Upper lobe of right lung (tissue), 1 donor: Measurements from ENCODE around the gene USP9X. TPM values are rescaled to one million over a fixed set of nuclear protein-coding genes. Genes with fewer than 3 reads are reported as not detected.
"Not testable (repeated sequence)": the region's sequence is repeated elsewhere in the genome, so short reads cannot be mapped to it uniquely, and the experiment has no call there.

Experiments
- ATAC-seq: fragments of 200-7000 bp; cut with Tn5 transposase; one replicate; pipeline ENCODE4 v1.9.1; 2020; ENCODE audit warnings: mild to moderate bottlenecking, moderate library complexity
- DNase-seq: peaks from one replicate; pipeline ENCODE4 v3.0.0-alpha.2; 2020
- H3K27ac ChIP-seq: fragments of 200-600 bp; one replicate; pipeline ENCODE4 v1.8.0; 2022
- H3K27me3 ChIP-seq: fragments of 200-600 bp; one replicate; pipeline ENCODE4 v1.8.0; 2022; ENCODE audit warnings: mild to moderate bottlenecking
- H3K36me3 ChIP-seq: fragments of 200-600 bp; one replicate; pipeline ENCODE4 v1.8.0; 2022
- H3K4me1 ChIP-seq: fragments of 200-600 bp; one replicate; pipeline ENCODE4 v1.8.0; 2022
- H3K4me3 ChIP-seq: fragments of 200-600 bp; one replicate; pipeline ENCODE4 v1.8.0; 2022; ENCODE audit warnings: mild to moderate bottlenecking
- H3K9me3 ChIP-seq: fragments of 200-600 bp; one replicate; pipeline ENCODE4 v1.8.0; 2022
- intact Hi-C: fragments of 100-400 bp; cut with DNase I; formaldehyde crosslinking; loops from one replicate; pipeline ENCODE4 v1.11.0; 2022
- total RNA-seq: library from RNA; stranded (reverse); fragmentation: NEBNext Ultra II Directional; extraction: Animal tissue kit (Norgen Biotek cat#: 25700); gene quantifications from one replicate; pipeline ENCODE4 v1.2.1, GENCODE V29; 2021
- TF ChIP-seq, protein P1 (sequence below): fragments of 200-600 bp; IDR thresholded peaks from one replicate; pipeline ENCODE4 v1.8.0; 2022; ENCODE audit warnings: antibody characterized with exemption
- donor health status: DM: no; HTN: yes; CAD: no; lungs with severe emphysema.

USP9X gene
- total RNA-seq, 1 donor from 2014 or later, result 71.5 TPM

DNA sequence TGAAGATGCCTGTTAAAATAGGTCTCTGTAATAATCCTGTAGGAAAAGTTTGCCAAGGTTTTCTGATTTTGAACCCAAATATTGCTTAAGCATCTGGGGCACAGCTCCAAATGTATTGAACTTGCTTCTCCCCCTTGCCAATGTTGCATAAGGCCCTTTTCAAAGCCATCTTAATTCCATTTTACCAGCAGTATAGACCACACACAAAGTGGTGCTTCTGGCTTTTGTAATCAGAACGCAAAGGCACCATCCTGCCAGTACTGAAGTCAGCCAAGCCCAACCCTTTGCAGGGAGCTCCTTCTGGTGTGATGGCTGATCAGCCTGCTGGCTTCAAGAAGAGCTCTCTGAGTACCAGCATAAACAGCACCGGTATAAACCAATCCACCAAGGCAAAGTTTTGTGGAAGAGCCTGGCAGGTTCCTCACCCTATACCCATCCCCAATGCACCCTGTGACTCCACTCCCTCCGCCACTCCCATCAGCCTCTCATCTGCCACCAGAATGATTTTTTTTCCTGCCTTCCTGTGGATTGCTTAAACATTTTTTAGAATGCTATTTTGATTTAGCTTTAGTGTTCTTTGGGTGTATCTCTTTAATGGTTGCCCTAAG is 39.2 kb upstream of the USP9X start:
- intact Hi-C loops, result no loop called here
- TF ChIP-seq, protein P1, sequence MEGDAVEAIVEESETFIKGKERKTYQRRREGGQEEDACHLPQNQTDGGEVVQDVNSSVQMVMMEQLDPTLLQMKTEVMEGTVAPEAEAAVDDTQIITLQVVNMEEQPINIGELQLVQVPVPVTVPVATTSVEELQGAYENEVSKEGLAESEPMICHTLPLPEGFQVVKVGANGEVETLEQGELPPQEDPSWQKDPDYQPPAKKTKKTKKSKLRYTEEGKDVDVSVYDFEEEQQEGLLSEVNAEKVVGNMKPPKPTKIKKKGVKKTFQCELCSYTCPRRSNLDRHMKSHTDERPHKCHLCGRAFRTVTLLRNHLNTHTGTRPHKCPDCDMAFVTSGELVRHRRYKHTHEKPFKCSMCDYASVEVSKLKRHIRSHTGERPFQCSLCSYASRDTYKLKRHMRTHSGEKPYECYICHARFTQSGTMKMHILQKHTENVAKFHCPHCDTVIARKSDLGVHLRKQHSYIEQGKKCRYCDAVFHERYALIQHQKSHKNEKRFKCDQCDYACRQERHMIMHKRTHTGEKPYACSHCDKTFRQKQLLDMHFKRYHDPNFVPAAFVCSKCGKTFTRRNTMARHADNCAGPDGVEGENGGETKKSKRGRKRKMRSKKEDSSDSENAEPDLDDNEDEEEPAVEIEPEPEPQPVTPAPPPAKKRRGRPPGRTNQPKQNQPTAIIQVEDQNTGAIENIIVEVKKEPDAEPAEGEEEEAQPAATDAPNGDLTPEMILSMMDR, result no peak
- DNase-seq (no peak), ATAC-seq (peak; percentile 41)
- H3K27ac ChIP-seq, result no peak overlapping the region
- H3K4me3 ChIP-seq, result no peak overlapping the region
- no peaks in the 10 kb centered on the region for H3K9me3 ChIP-seq
- no peaks in the 10 kb centered on the region for H3K27me3 ChIP-seq
- no peaks in the 10 kb centered on the region for H3K4me1 ChIP-seq
- H3K36me3 ChIP-seq, result no peaks in the 10 kb centered on the region

DNA sequence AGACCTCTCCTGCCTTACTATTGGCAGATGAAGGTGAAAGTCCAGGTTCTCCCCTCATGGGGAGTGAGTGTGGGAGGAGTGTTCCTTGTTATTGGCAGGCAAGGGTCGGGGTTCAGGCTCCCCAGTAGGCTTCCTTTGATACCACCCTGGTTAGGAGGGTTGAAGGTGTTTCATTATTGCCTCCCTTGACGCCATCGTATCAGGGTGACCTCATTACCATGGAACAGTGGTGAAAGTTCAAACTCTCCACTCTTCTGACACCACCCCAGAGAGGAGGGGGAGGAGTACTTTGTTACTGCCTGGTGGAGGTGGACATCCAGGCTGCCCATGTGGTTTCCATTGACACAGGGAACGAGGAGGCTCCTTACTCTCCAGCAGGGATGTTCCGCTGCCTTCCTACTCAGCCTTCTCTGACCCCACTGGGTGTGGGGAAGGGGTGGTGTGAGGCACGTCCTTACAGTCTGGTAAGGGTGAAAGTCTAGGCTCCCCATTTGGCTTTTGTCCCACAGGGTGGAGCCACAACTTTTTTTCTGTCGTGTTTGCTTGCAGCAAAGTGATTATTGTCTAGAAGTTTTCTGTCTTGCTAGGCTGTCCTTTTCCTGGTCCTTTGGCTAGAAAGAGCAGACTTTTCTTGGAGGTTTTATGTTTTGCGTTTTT is 37.2 kb upstream of the USP9X start:
- Histone ChIP-seq H3K27ac (no peak overlapping the region), H3K4me1 (no peaks in the 10 kb centered on the region), H3K36me3 (no peaks in the 10 kb centered on the region), H3K4me3 (no peak overlapping the region), H3K27me3 (no peaks in the 10 kb centered on the region), H3K9me3 (no peaks in the 10 kb centered on the region)
- intact Hi-C loops, result no loop called here
- no peak for ATAC-seq
- DNase-seq, result no peak
- TF ChIP-seq, protein P1, result no peak

DNA sequence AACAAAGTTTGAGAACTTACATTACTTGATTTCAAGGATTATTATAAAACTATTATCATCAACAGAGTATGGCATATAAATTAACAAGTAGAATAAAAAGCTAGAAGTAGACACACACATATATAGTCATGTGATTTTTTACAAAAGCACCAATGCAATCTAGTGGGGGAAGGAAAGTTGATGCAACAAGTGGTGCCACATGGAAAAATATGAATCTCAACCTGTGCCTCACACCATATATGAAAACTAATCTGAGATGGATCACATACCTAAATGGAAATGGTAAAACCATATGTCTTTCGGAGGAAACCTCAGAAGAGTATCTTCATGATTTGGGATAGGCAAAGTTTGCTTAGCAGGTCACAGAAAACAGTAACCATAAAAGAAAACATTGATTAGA is 34.9 kb upstream of the USP9X start:
- Histone ChIP-seq H3K36me3 (no peaks in the 10 kb centered on the region), H3K9me3 (no peaks in the 10 kb centered on the region), H3K27me3 (no peaks in the 10 kb centered on the region), H3K4me1 (no peaks in the 10 kb centered on the region), H3K27ac (no peak overlapping the region), H3K4me3 (no peak overlapping the region)
- DNase-seq (no peak), ATAC-seq (no peak)
- intact Hi-C loops, result no loop called here
- TF ChIP-seq, protein P1, result no peak

DNA sequence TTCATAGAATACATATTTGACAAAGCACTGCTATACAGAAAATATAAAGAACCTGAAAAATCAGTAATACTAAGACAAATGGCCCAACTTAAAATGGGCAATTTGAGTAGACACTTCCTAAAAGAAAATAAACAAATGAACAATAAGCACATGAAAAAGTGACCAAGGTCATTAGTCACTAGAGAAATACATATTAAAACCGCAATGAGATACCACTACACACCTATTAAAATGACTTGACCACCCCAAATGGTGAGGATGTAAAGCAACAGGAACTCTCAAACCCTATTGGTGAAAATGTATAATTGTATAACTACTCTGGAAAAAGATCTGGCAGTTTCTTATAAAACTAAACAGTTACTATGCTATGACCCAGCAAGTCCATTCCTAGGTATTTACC is 34.0 kb upstream of the USP9X start:
- Histone ChIP-seq H3K4me1 (no peaks in the 10 kb centered on the region), H3K27ac (no peak overlapping the region), H3K27me3 (no peaks in the 10 kb centered on the region), H3K4me3 (no peak overlapping the region), H3K9me3 (no peaks in the 10 kb centered on the region), H3K36me3 (no peaks in the 10 kb centered on the region)
- ATAC-seq, result no peak
- intact Hi-C loops, result no loop called here
- DNase-seq, result no peak
- TF ChIP-seq, protein P1, result no peak

DNA sequence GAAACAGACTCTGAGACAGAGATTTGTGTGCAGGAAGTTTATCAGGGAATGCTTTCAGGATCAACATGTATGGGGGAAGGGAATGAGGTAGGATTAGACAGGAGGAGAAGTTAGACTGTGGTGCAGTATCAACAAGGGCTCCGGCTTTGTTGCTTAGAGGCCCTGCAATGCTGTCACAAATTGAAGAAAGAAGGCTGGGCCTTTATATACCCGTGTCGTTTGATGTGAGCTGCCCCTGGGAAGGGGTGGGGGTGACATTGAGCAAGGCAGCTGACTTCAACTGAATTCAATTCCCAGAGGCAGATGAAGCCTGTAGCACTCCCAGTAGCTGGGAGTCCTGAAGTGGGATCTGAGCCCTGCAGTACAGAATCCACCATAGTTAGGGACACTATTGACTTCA is 29.5 kb upstream of the USP9X start:
- Histone ChIP-seq H3K27ac (no peak overlapping the region), H3K36me3 (no peaks in the 10 kb centered on the region), H3K4me1 (no peaks in the 10 kb centered on the region), H3K27me3 (no peaks in the 10 kb centered on the region), H3K4me3 (no peak overlapping the region), H3K9me3 (no peaks in the 10 kb centered on the region)
- DNase-seq (no peak), ATAC-seq (no peak)
- intact Hi-C loops, result no loop called here
- TF ChIP-seq, protein P1, result no peak

DNA sequence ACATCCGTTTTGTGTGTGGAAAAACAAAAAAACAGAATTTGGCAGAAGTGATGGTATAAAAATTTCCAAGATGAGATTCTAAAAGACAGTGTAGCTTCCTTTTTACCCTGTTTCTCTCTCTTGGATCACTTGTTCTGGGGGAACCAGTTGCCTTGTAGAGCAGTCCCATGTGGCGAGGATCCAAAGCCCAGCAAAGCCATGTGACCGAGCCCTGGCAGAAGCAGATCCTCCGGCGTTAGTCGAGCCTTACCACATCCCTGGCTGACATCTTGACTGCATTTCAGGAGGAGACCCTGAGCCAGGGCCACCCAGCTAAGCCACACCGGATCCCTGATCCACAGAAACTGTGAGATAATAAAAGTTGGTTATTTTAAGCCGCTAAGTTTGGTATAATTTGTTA is 22.0 kb upstream of the USP9X start:
- H3K9me3 ChIP-seq, DNase-seq, H3K4me1 ChIP-seq, intact Hi-C loops, ATAC-seq, H3K4me3 ChIP-seq, H3K27ac ChIP-seq, H3K36me3 ChIP-seq, H3K27me3 ChIP-seq: not testable (repeated sequence)
